ENCODE measurements around the gene NAB2. TPM values are rescaled to one million over a fixed set of nuclear protein-coding genes. Genes with fewer than 3 reads are reported as not detected.

NAB2 gene
- total and polyA plus RNA-seq, 2 donors (not counting 3 experiments of a cell fraction or from before 2014, with no cell fraction given): 14.6 to 15.9 TPM

DNA sequence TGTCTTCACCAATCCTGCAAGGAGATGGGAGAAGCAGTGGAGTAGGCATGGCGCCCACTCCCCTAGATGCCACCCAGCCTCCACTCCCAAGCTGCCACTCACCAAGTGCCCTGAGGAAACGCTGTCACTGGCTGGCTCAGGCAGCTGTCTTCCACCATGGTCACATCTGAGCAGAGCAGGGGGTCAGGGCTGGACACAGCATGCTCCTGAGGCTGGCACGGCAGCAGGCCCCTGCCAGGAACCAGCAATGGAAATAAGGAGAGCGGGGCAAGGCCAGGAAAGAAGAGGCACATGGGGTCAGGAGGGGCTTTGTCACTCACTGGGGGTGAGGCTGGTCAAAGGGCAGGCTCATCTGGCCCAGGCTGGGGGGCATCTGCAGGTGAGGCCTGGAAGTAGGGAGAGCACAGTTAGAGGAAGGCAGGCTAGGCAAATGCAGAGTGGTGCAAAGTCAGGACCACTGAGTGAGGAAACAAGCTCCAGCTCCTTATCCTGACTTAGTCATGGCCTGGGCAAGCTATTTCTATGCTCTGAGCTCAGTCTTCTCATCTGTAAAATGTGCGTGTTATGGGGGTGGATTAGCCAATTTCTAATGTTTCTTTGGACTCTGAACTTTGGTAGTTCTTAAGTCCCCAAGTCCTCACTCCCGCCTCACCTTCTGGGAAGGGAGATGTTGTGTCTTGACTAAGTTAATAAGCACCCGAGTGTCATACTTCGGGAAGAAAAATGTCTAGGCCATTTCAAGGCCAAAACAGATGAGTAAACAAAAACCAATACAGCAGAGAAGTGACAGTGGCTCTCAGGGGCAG lies 8.0 kb downstream of the NAB2 start:
- no peak for DNase-seq (ENCODE audit: low read depth, low spot score)
- dilution Hi-C loops (cut with MboI; ENCODE audit: extremely low pct_ligation_motif_present, low sequenced_read_pairs): no loop called here
- intact Hi-C loops (cut with micrococcal nuclease): no loop called here

More for the DNA sequence above, 8.0 kb downstream of the NAB2 start:
- peaks cover 8% of the 10 kb centered on the region for H3K4me1 ChIP-seq (ENCODE audit: control insufficient read depth, extremely low read depth, insufficient read depth, low read length)
- no TSS peak for BruUV-seq (replicated peaks)
- peaks cover 4 to 48% of the 10 kb centered on the region in 2 experiments for H3K36me3 ChIP-seq (ENCODE audit: control insufficient read depth in 2 of 2, extremely low read depth in 1 of 2, insufficient read depth in 2 of 2, low read length in 2 of 2)
- H2AFZ ChIP-seq (ENCODE audit: low read depth, low read length): no peak overlapping the region
- CTCF ChIA-PET: interaction anchor here (1.5 to 14.4 kb wide), 4 partner anchors 14 to 31 kb away, joined by 3 to 158 read pairs (median 10); partner anchors contain the start of genes LRP1 and STAT6
- no peaks in the 10 kb centered on the region for H3K9me1 ChIP-seq (replicated peaks; ENCODE audit: control insufficient read depth, extremely low read depth, insufficient read depth, low read length)
- no peak overlapping the region for H3K27ac ChIP-seq (ENCODE audit: insufficient read depth, low read depth, low read length)
- H3K4me2 ChIP-seq (ENCODE audit: insufficient read depth, low read length): no peak overlapping the region
- H3K27me3 ChIP-seq (ENCODE audit: control insufficient read depth in 2 of 2, insufficient read depth in 2 of 2, low read length in 2 of 2): no peaks in the 10 kb centered on the region
- no peak overlapping the region for H3K9ac ChIP-seq (replicated peaks; ENCODE audit: extremely low read depth, insufficient read depth, low read length)
- no peaks in the 10 kb centered on the region for H4K20me1 ChIP-seq (replicated peaks; ENCODE audit: control insufficient read depth, extremely low read depth, insufficient read depth, low read length)
- no peaks in the 10 kb centered on the region for H3K9me3 ChIP-seq (replicated peaks; ENCODE audit: control insufficient read depth, insufficient read depth, low read length)
- TF ChIP-seq, protein P1, sequence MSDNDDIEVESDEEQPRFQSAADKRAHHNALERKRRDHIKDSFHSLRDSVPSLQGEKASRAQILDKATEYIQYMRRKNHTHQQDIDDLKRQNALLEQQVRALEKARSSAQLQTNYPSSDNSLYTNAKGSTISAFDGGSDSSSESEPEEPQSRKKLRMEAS (IDR thresholded peaks at IDR 0.05; ENCODE audit: insufficient read depth, insufficient read length): no peak
- TF ChIP-seq EZH2 (IDR thresholded peaks at IDR 0.05; ENCODE audit: borderline replicate concordance, low read depth, low read length, severe bottlenecking) (no peak), GATA2 (IDR thresholded peaks at IDR 0.05; ENCODE audit: insufficient read depth, insufficient read length, low read depth, low read length) (no peak), FOS (IDR thresholded peaks at IDR 0.05; ENCODE audit: borderline replicate concordance, insufficient read depth, low read length) (no peak), POLR2AphosphoS5 (IDR thresholded peaks at IDR 0.05; ENCODE audit: insufficient read depth, low read depth, low read length) (no peak)
- TF ChIP-seq, protein P2, sequence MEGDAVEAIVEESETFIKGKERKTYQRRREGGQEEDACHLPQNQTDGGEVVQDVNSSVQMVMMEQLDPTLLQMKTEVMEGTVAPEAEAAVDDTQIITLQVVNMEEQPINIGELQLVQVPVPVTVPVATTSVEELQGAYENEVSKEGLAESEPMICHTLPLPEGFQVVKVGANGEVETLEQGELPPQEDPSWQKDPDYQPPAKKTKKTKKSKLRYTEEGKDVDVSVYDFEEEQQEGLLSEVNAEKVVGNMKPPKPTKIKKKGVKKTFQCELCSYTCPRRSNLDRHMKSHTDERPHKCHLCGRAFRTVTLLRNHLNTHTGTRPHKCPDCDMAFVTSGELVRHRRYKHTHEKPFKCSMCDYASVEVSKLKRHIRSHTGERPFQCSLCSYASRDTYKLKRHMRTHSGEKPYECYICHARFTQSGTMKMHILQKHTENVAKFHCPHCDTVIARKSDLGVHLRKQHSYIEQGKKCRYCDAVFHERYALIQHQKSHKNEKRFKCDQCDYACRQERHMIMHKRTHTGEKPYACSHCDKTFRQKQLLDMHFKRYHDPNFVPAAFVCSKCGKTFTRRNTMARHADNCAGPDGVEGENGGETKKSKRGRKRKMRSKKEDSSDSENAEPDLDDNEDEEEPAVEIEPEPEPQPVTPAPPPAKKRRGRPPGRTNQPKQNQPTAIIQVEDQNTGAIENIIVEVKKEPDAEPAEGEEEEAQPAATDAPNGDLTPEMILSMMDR (IDR thresholded peaks at IDR 0.05; ENCODE audit: extremely low read depth in 1 of 2, insufficient read depth in 1 of 2, low read depth in 1 of 2, low read length in 2 of 2): no peak
- no peak overlapping the region for H3K4me3 ChIP-seq (replicated peaks in 1 of 3; ENCODE audit: insufficient read depth in 1 of 3, low read depth in 1 of 3, low read length in 3 of 3)
- H3K79me2 ChIP-seq (ENCODE audit: control insufficient read depth, insufficient read depth, low read length): no peaks in the 10 kb centered on the region
- POLR2A ChIA-PET: interaction anchor here (2.2 kb wide), 1 partner anchor 14 kb away, joined by 9 read pairs; the partner anchor contains the start of gene STAT6
- no peak for FAIRE-seq

All from endothelial cell of umbilical vein (primary cell).